ENCODE measurements around the gene KMT2C. TPM values are rescaled to one million over a fixed set of nuclear protein-coding genes. Genes with fewer than 3 reads are reported as not detected.

Gene KMT2C
- total and polyA plus RNA-seq, 4 donors, result 6.3 to 35.3 (median 19.3) TPM

- Histone ChIP-seq H3K27me3 (ENCODE audit: control insufficient read depth in 4 of 4, insufficient read depth in 4 of 4, low read length in 3 of 4) (no peaks in the 10 kb centered on the region), H3K36me3 (ENCODE audit: control insufficient read depth in 4 of 4, insufficient read depth in 3 of 4, low read depth in 1 of 4, low read length in 3 of 4) (peaks cover 1 to 61% (median 53%) of the 10 kb centered on the region in 4 donors), H3K27ac (ENCODE audit: low read depth in 1 of 2, low read length in 2 of 2) (no peak overlapping the region), H3K9me3 (ENCODE audit: control insufficient read depth in 4 of 4, low read length in 3 of 4) (peaks cover 0 to 2% (median 0%) of the 10 kb centered on the region in 4 donors), H3K4me1 (ENCODE audit: control insufficient read depth in 4 of 4, insufficient read depth in 4 of 4, low read length in 3 of 4) (no peaks in the 10 kb centered on the region), H3K4me3 (ENCODE audit: low read depth in 1 of 3, low read length in 3 of 3) (no peak overlapping the region), H3K9ac (ENCODE audit: low read depth in 1 of 2, low read length in 2 of 2) (no peak overlapping the region)
- TF ChIP-seq TAF1 (conservative IDR thresholded peaks at IDR 0.05) (no peak), SP1 (IDR thresholded peaks at IDR 0.05) (no peak), ATF3 (IDR thresholded peaks at IDR 0.05) (no peak), FOXA2 (IDR thresholded peaks at IDR 0.05) (no peak), NR2F2 (IDR thresholded peaks at IDR 0.05) (no peak)
- TF ChIP-seq, protein P1, sequence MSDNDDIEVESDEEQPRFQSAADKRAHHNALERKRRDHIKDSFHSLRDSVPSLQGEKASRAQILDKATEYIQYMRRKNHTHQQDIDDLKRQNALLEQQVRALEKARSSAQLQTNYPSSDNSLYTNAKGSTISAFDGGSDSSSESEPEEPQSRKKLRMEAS (IDR thresholded peaks at IDR 0.05), result no peak
- DNase-seq (ENCODE audit: low spot score), result no peak
- WGBS, result 94% methylated on average over 6 of the region's 6 CpGs
Measured at GRCh38 chr7:152120210-152120609, 315.6 kb downstream of the KMT2C start.

GRCh38 chr7:152117356-152117755 lies 318.4 kb downstream of the KMT2C start:
- TF ChIP-seq, protein P1 (IDR thresholded peaks at IDR 0.05), result no peak
- TF ChIP-seq, protein P2, sequence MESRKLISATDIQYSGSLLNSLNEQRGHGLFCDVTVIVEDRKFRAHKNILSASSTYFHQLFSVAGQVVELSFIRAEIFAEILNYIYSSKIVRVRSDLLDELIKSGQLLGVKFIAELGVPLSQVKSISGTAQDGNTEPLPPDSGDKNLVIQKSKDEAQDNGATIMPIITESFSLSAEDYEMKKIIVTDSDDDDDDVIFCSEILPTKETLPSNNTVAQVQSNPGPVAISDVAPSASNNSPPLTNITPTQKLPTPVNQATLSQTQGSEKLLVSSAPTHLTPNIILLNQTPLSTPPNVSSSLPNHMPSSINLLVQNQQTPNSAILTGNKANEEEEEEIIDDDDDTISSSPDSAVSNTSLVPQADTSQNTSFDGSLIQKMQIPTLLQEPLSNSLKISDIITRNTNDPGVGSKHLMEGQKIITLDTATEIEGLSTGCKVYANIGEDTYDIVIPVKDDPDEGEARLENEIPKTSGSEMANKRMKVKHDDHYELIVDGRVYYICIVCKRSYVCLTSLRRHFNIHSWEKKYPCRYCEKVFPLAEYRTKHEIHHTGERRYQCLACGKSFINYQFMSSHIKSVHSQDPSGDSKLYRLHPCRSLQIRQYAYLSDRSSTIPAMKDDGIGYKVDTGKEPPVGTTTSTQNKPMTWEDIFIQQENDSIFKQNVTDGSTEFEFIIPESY (IDR thresholded peaks at IDR 0.05), result no peak
- TF ChIP-seq YY1 (IDR thresholded peaks at IDR 0.05), result no peak
- no peak for TF ChIP-seq EGR1 (IDR thresholded peaks at IDR 0.05; ENCODE audit: low read depth in 2 of 2)
- TF ChIP-seq GABPA (IDR thresholded peaks at IDR 0.05 in 1 of 2, conservative IDR thresholded peaks at IDR 0.05 in 1 of 2), result no peak
- no peak for TF ChIP-seq FOXA2 (IDR thresholded peaks at IDR 0.05)
- TF ChIP-seq RXRA (IDR thresholded peaks at IDR 0.05), result no peak
- TF ChIP-seq, protein P3, sequence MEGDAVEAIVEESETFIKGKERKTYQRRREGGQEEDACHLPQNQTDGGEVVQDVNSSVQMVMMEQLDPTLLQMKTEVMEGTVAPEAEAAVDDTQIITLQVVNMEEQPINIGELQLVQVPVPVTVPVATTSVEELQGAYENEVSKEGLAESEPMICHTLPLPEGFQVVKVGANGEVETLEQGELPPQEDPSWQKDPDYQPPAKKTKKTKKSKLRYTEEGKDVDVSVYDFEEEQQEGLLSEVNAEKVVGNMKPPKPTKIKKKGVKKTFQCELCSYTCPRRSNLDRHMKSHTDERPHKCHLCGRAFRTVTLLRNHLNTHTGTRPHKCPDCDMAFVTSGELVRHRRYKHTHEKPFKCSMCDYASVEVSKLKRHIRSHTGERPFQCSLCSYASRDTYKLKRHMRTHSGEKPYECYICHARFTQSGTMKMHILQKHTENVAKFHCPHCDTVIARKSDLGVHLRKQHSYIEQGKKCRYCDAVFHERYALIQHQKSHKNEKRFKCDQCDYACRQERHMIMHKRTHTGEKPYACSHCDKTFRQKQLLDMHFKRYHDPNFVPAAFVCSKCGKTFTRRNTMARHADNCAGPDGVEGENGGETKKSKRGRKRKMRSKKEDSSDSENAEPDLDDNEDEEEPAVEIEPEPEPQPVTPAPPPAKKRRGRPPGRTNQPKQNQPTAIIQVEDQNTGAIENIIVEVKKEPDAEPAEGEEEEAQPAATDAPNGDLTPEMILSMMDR (IDR thresholded peaks at IDR 0.05; ENCODE audit: low read depth, low read length, missing input control), result no peak
- TF ChIP-seq HNF4A (conservative IDR thresholded peaks at IDR 0.05), result no peak
- TF ChIP-seq ATF3 (IDR thresholded peaks at IDR 0.05), result no peak
- TF ChIP-seq SP1 (IDR thresholded peaks at IDR 0.05), result no peak
- TF ChIP-seq RAD21 (IDR thresholded peaks at IDR 0.05), result no peak
- no peak for TF ChIP-seq TAF1 (conservative IDR thresholded peaks at IDR 0.05)
- TF ChIP-seq JUND (IDR thresholded peaks at IDR 0.05), result no peak
- TF ChIP-seq NR2F2 (IDR thresholded peaks at IDR 0.05), result no peak
- TF ChIP-seq, protein P4, sequence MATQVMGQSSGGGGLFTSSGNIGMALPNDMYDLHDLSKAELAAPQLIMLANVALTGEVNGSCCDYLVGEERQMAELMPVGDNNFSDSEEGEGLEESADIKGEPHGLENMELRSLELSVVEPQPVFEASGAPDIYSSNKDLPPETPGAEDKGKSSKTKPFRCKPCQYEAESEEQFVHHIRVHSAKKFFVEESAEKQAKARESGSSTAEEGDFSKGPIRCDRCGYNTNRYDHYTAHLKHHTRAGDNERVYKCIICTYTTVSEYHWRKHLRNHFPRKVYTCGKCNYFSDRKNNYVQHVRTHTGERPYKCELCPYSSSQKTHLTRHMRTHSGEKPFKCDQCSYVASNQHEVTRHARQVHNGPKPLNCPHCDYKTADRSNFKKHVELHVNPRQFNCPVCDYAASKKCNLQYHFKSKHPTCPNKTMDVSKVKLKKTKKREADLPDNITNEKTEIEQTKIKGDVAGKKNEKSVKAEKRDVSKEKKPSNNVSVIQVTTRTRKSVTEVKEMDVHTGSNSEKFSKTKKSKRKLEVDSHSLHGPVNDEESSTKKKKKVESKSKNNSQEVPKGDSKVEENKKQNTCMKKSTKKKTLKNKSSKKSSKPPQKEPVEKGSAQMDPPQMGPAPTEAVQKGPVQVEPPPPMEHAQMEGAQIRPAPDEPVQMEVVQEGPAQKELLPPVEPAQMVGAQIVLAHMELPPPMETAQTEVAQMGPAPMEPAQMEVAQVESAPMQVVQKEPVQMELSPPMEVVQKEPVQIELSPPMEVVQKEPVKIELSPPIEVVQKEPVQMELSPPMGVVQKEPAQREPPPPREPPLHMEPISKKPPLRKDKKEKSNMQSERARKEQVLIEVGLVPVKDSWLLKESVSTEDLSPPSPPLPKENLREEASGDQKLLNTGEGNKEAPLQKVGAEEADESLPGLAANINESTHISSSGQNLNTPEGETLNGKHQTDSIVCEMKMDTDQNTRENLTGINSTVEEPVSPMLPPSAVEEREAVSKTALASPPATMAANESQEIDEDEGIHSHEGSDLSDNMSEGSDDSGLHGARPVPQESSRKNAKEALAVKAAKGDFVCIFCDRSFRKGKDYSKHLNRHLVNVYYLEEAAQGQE (IDR thresholded peaks at IDR 0.05), result no peak
- TF ChIP-seq FOXA1 (IDR thresholded peaks at IDR 0.05), result no peak
- no peak for TF ChIP-seq HNF4G (IDR thresholded peaks at IDR 0.05)
- Histone ChIP-seq H3K4me1 (ENCODE audit: control insufficient read depth in 4 of 4, insufficient read depth in 4 of 4, low read length in 3 of 4) (no peaks in the 10 kb centered on the region), H3K9me3 (ENCODE audit: control insufficient read depth in 4 of 4, low read length in 3 of 4) (no peaks in the 10 kb centered on the region), H3K9ac (ENCODE audit: low read depth in 1 of 2, low read length in 2 of 2) (no peak overlapping the region), H3K27ac (ENCODE audit: low read depth in 1 of 2, low read length in 2 of 2) (no peak overlapping the region), H3K27me3 (ENCODE audit: control insufficient read depth in 4 of 4, insufficient read depth in 4 of 4, low read length in 3 of 4) (no peaks in the 10 kb centered on the region), H3K36me3 (ENCODE audit: control insufficient read depth in 4 of 4, insufficient read depth in 3 of 4, low read depth in 1 of 4, low read length in 3 of 4) (peaks cover 6 to 49% (median 39%) of the 10 kb centered on the region in 4 donors), H3K4me3 (ENCODE audit: low read depth in 1 of 3, low read length in 3 of 3) (no peak overlapping the region)
- WGBS, result 95% methylated on average over 8 of the region's 8 CpGs
- no peak for DNase-seq (ENCODE audit: low spot score)

All from liver (tissue), 9 donors.